ENCODE measurements around the gene ADGRF3. TPM values are rescaled to one million over a fixed set of nuclear protein-coding genes. Genes with fewer than 3 reads are reported as not detected.

Gene ADGRF3
- total and polyA plus RNA-seq, 2 of the 13 experiments (the other 11 are each of a cell fraction or from before 2014, with no cell fraction given) = 0.40 to 1.5 TPM

DNA sequence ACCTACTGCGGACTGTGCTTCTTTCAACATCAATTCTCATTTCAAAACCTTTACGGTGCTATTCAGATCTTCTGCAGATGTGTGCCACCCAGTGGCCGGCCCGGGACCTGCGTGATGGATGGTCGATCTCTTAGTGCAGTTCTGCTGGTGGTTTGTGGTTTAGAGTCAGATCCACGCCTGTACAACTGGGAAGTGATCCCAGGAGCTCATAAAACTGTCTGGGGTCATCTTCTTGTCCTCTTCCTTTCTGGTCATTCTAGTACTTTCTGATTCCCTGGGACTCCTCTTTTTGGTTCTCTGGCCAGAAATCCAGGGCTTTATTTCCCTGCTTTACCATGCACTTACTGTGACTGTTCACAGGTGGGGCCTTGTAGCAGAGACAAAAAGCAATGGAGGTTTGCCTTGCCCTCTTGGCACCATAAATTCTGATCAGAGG lies 16.5 kb downstream of the ADGRF3 start (continued):
- TF ChIP-seq, protein P1, sequence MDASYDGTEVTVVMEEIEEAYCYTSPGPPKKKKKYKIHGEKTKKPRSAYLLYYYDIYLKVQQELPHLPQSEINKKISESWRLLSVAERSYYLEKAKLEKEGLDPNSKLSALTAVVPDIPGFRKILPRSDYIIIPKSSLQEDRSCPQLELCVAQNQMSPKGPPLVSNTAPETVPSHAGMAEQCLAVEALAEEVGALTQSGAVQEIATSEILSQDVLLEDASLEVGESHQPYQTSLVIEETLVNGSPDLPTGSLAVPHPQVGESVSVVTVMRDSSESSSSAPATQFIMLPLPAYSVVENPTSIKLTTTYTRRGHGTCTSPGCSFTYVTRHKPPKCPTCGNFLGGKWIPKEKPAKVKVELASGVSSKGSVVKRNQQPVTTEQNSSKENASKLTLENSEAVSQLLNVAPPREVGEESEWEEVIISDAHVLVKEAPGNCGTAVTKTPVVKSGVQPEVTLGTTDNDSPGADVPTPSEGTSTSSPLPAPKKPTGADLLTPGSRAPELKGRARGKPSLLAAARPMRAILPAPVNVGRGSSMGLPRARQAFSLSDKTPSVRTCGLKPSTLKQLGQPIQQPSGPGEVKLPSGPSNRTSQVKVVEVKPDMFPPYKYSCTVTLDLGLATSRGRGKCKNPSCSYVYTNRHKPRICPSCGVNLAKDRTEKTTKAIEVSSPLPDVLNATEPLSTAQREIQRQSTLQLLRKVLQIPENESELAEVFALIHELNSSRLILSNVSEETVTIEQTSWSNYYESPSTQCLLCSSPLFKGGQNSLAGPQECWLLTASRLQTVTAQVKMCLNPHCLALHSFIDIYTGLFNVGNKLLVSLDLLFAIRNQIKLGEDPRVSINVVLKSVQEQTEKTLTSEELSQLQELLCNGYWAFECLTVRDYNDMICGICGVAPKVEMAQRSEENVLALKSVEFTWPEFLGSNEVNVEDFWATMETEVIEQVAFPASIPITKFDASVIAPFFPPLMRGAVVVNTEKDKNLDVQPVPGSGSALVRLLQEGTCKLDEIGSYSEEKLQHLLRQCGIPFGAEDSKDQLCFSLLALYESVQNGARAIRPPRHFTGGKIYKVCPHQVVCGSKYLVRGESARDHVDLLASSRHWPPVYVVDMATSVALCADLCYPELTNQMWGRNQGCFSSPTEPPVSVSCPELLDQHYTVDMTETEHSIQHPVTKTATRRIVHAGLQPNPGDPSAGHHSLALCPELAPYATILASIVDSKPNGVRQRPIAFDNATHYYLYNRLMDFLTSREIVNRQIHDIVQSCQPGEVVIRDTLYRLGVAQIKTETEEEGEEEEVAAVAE (CRISPR knock-in tag; IDR thresholded peaks at IDR 0.05; ENCODE audit: borderline replicate concordance) = no peak
- TF ChIP-seq ZNF674 (CRISPR knock-in tag; IDR thresholded peaks at IDR 0.05; ENCODE audit: low read depth) (no peak), POLR2A (IDR thresholded peaks at IDR 0.05; ENCODE audit: insufficient read depth in 1 of 2, low read depth in 2 of 2, low read length in 2 of 2) (no peak), GTF3A (CRISPR knock-in tag; conservative IDR thresholded peaks at IDR 0.05) (no peak), NFE2 (CRISPR knock-in tag; IDR thresholded peaks at IDR 0.05) (no peak), PAF1 (CRISPR knock-in tag; IDR thresholded peaks at IDR 0.05) (no peak), RBM39 (IDR thresholded peaks at IDR 0.05; ENCODE audit: low read depth, low read length, poor library complexity, severe bottlenecking) (no peak), NBN (conservative IDR thresholded peaks at IDR 0.05) (no peak), RXRB (CRISPR knock-in tag; IDR thresholded peaks at IDR 0.05; ENCODE audit: borderline replicate concordance) (peak; percentile 50; the same call in 1 of the 2 replicates), ZNF136 (CRISPR knock-in tag; IDR thresholded peaks at IDR 0.05; ENCODE audit: low read depth) (0 out of 2 replicates have a peak, but pooled peaks have one; percentile 47), ZNF556 (CRISPR knock-in tag; IDR thresholded peaks at IDR 0.05; ENCODE audit: borderline replicate concordance) (0 out of 2 replicates have a peak, but pooled peaks have one; percentile 55), ONECUT2 (CRISPR knock-in tag; IDR thresholded peaks at IDR 0.05) (no peak)
- TF ChIP-seq, protein P2, sequence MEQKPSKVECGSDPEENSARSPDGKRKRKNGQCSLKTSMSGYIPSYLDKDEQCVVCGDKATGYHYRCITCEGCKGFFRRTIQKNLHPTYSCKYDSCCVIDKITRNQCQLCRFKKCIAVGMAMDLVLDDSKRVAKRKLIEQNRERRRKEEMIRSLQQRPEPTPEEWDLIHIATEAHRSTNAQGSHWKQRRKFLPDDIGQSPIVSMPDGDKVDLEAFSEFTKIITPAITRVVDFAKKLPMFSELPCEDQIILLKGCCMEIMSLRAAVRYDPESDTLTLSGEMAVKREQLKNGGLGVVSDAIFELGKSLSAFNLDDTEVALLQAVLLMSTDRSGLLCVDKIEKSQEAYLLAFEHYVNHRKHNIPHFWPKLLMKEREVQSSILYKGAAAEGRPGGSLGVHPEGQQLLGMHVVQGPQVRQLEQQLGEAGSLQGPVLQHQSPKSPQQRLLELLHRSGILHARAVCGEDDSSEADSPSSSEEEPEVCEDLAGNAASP (CRISPR knock-in tag; IDR thresholded peaks at IDR 0.05; ENCODE audit: borderline replicate concordance) = peak; percentile 53; the same call in 1 of the 2 replicates
- TF ChIP-seq, protein P3, sequence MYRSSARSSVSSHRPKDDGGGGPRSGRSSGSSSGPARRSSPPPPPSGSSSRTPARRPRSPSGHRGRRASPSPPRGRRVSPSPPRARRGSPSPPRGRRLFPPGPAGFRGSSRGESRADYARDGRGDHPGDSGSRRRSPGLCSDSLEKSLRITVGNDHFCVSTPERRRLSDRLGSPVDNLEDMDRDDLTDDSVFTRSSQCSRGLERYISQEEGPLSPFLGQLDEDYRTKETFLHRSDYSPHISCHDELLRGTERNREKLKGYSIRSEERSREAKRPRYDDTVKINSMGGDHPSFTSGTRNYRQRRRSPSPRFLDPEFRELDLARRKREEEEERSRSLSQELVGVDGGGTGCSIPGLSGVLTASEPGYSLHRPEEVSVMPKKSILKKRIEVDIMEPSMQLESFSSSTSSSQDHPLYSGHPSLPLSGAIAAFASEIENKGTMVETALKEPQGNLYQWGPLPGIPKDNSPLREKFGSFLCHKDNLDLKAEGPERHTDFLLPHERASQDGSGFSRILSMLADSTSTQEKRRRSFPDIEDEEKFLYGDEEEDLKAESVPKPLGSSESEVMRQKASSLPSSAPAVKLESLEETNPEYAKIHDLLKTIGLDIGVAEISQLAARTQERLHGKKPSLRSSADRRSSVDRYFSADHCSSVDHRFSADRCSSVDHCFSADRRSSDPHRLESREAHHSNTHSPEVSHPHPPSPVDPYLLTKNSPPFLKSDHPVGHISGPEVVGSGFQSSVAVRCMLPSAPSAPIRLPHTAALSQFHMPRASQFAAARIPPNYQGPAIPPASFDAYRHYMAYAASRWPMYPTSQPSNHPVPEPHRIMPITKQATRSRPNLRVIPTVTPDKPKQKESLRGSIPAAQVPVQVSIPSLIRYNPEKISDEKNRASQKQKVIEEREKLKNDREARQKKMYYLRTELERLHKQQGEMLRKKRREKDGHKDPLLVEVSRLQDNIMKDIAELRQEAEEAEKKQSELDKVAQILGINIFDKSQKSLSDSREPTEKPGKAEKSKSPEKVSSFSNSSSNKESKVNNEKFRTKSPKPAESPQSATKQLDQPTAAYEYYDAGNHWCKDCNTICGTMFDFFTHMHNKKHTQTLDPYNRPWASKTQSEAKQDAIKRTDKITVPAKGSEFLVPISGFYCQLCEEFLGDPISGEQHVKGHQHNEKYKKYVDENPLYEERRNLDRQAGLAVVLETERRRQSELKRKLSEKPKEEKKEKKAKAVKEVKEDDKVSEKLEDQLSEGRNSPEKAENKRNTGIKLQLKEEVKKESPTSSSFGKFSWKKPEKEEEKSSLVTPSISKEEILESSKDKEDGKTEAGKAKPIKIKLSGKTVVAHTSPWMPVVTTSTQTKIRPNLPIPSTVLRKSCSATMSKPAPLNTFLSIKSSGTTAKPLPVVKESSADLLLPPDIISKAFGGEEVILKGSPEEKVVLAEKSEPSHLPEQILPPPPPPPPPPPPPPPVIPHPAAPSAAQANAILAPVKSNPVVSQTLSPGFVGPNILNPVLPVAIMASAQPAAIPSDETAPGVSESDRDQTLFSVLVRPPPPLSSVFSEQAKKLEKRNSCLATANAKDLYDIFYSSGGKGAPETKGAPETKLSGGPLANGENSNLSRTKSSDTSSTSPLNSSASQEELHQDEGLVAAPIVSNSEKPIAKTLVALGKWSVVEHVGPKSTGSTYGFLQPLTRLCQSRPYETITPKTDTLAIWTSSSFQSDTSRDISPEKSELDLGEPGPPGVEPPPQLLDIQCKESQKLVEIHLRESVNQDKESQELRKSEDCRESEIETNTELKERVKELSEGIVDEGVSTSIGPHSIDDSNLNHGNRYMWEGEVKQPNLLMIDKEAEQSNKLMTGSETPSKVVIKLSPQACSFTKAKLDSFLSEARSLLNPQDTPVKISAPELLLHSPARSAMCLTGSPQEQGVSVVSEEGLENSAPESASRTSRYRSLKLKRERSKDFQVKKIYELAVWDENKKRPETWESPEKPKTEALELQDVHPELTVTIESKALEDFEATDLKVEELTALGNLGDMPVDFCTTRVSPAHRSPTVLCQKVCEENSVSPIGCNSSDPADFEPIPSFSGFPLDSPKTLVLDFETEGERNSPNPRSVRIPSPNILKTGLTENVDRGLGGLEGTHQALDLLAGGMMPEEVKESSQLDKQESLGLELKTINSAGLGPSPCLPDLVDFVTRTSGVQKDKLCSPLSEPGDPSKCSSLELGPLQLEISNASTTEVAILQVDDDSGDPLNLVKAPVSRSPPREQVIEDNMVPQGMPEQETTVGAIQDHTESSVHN (CRISPR knock-in tag; IDR thresholded peaks at IDR 0.05) = no peak
- TF ChIP-seq, protein P4, sequence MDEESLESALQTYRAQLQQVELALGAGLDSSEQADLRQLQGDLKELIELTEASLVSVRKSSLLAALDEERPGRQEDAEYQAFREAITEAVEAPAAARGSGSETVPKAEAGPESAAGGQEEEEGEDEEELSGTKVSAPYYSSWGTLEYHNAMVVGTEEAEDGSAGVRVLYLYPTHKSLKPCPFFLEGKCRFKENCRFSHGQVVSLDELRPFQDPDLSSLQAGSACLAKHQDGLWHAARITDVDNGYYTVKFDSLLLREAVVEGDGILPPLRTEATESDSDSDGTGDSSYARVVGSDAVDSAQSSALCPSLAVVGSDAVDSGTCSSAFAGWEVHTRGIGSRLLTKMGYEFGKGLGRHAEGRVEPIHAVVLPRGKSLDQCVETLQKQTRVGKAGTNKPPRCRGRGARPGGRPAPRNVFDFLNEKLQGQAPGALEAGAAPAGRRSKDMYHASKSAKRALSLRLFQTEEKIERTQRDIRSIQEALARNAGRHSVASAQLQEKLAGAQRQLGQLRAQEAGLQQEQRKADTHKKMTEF (CRISPR knock-in tag; IDR thresholded peaks at IDR 0.05) = peak; percentile 50; the same call in 1 of the 2 replicates
